ENCODE results near the gene TNRC6B. TPM values are rescaled to one million over a fixed set of nuclear protein-coding genes. Genes with fewer than 3 reads are reported as not detected.
A peak's percentile ranks its signal among the peaks of the same experiment; 100 is the strongest.

The TNRC6B gene
- total RNA-seq, 1 experiment from 2014 or later, result 58.1 TPM

GRCh38 chr22:40330615-40331014 is 152.9 kb downstream of the TNRC6B start:
- H2BK15ac ChIP-seq (ENCODE audit: low read depth, low read length), result no peak overlapping the region
- H2BK120ac ChIP-seq (ENCODE audit: low read depth, low read length, poor library complexity, severe bottlenecking), result no peak overlapping the region
- H3T11ph ChIP-seq (ENCODE audit: low read length), result no peak overlapping the region
- Mint-ChIP-seq H3K27ac (peak overlapping the region in 1 of 3 experiments; percentile 71; a peak in 3 of 7 replicates), H3K9me3 (no peaks in the 10 kb centered on the region), H3K27me3 (ENCODE audit: low read depth) (no peaks in the 10 kb centered on the region; the same call in none of the 2 replicates), H3K4me1 (peaks cover 66 to 78% of the 10 kb centered on the region in 2 experiments), H3K4me3 (no peak overlapping the region), H3K36me3 (ENCODE audit: insufficient read depth in 1 of 3, low read depth in 3 of 3) (peaks cover 0 to 27% (median 8%) of the 10 kb centered on the region in 3 experiments; a peak in 2 of 7 replicates)
- TF ChIP-seq, protein P1, sequence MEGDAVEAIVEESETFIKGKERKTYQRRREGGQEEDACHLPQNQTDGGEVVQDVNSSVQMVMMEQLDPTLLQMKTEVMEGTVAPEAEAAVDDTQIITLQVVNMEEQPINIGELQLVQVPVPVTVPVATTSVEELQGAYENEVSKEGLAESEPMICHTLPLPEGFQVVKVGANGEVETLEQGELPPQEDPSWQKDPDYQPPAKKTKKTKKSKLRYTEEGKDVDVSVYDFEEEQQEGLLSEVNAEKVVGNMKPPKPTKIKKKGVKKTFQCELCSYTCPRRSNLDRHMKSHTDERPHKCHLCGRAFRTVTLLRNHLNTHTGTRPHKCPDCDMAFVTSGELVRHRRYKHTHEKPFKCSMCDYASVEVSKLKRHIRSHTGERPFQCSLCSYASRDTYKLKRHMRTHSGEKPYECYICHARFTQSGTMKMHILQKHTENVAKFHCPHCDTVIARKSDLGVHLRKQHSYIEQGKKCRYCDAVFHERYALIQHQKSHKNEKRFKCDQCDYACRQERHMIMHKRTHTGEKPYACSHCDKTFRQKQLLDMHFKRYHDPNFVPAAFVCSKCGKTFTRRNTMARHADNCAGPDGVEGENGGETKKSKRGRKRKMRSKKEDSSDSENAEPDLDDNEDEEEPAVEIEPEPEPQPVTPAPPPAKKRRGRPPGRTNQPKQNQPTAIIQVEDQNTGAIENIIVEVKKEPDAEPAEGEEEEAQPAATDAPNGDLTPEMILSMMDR (conservative IDR thresholded peaks at IDR 0.05), result no peak
- no peaks in the 10 kb centered on the region for H3K27me3 ChIP-seq (ENCODE audit: insufficient read depth, low read length)
- no peak for DNase-seq
- WGBS (ENCODE audit: extremely low coverage, insufficient read length, low lambda C conversion rate), result no CpG with 5 or more reads among the region's 10 CpGs
- H3K14ac ChIP-seq (ENCODE audit: insufficient read depth, low read length), result no peak overlapping the region
- H3K23ac ChIP-seq (ENCODE audit: insufficient read length, low read depth, low read length), result no peak overlapping the region
- H3K27ac ChIP-seq (ENCODE audit: insufficient read length, low read depth, low read length), result no peak overlapping the region
- no peak overlapping the region for H4K8ac ChIP-seq (replicated peaks; ENCODE audit: insufficient read length, low read depth, low read length)
- no peak overlapping the region for H2AFZ ChIP-seq (ENCODE audit: low read length)
- no peak overlapping the region for H3K4ac ChIP-seq (ENCODE audit: low read depth, low read length)
- H3K79me1 ChIP-seq (ENCODE audit: insufficient read depth, low read depth, low read length, poor library complexity, severe bottlenecking), result no peaks in the 10 kb centered on the region
- no peak overlapping the region for H4K5ac ChIP-seq (ENCODE audit: insufficient read length, low read depth, low read length)
- no peak overlapping the region for H3K56ac ChIP-seq (ENCODE audit: insufficient read length, low read depth, low read length)
- H2BK12ac ChIP-seq (ENCODE audit: insufficient read length, low read depth, low read length), result no peak overlapping the region
- H3K4me1 ChIP-seq (ENCODE audit: insufficient read depth, low read length), result peaks cover 12% of the 10 kb centered on the region
- no peaks in the 10 kb centered on the region for H3K9me3 ChIP-seq (ENCODE audit: control insufficient read depth, low read depth, low read length)
- H3K18ac ChIP-seq (ENCODE audit: insufficient read length, low read depth, low read length), result no peak overlapping the region
- H3K9ac ChIP-seq (ENCODE audit: extremely low read depth, insufficient read length, low read length), result no peak overlapping the region
- H4K20me1 ChIP-seq (ENCODE audit: control insufficient read depth, insufficient read depth, insufficient read length), result peaks cover 2% of the 10 kb centered on the region
- no peaks in the 10 kb centered on the region for H3K79me2 ChIP-seq (ENCODE audit: insufficient read depth, low read length)
- H3K23me2 ChIP-seq (ENCODE audit: insufficient read length, low read depth, low read length, poor library complexity, severe bottlenecking), result no peaks in the 10 kb centered on the region
- no peak overlapping the region for H2BK20ac ChIP-seq (ENCODE audit: low read depth, low read length, poor library complexity, severe bottlenecking)
- H2BK5ac ChIP-seq (ENCODE audit: insufficient read length, low read length), result no peak overlapping the region
- H2AK5ac ChIP-seq (ENCODE audit: insufficient read length, low read length), result no peak overlapping the region
- no peak overlapping the region for H3K4me2 ChIP-seq (ENCODE audit: insufficient read depth, insufficient read length, low read length)
- no peak overlapping the region for H4K91ac ChIP-seq (ENCODE audit: insufficient read length, low read depth, low read length)

All from H9 (cell line).